ENCODE results near the gene CALB2.
A peak's percentile ranks its signal among the peaks of the same experiment; 100 is the strongest.

The CALB2 gene

GRCh38 chr16:71359431-71359830, 908 bp downstream of the CALB2 start:
- no peak overlapping the region for H3K4me3 ChIP-seq (ENCODE audit: low read depth, low read length)
- no peak for TF ChIP-seq CTCF (IDR thresholded peaks at IDR 0.05; ENCODE audit: borderline replicate concordance, insufficient read depth, low read depth, low read length)

GRCh38 chr16:71360378-71360777, 1.9 kb downstream of the CALB2 start:
- no peak overlapping the region for H3K4me3 ChIP-seq (ENCODE audit: low read depth, low read length)
- no peak for TF ChIP-seq CTCF (IDR thresholded peaks at IDR 0.05; ENCODE audit: borderline replicate concordance, insufficient read depth, low read depth, low read length)

GRCh38 chr16:71364133-71364681, 5.7 kb downstream of the CALB2 start:
- no peak overlapping the region for H3K4me3 ChIP-seq (ENCODE audit: low read depth, low read length)
- TF ChIP-seq CTCF (IDR thresholded peaks at IDR 0.05; ENCODE audit: borderline replicate concordance, insufficient read depth, low read depth, low read length) = no peak

- TF ChIP-seq CTCF (IDR thresholded peaks at IDR 0.05; ENCODE audit: borderline replicate concordance, insufficient read depth, low read depth, low read length) = no peak
- H3K4me3 ChIP-seq (ENCODE audit: low read depth, low read length) = no peak overlapping the region
Measured at GRCh38 chr16:71365021-71365420, 6.5 kb downstream of the CALB2 start.

GRCh38 chr16:71367241-71367976, 8.9 kb downstream of the CALB2 start:
- peak; percentile 79 for TF ChIP-seq CTCF (IDR thresholded peaks at IDR 0.05; ENCODE audit: borderline replicate concordance, insufficient read depth, low read depth, low read length)
- no peak overlapping the region for H3K4me3 ChIP-seq (ENCODE audit: low read depth, low read length)

- no peak for TF ChIP-seq CTCF (IDR thresholded peaks at IDR 0.05; ENCODE audit: borderline replicate concordance, insufficient read depth, low read depth, low read length)
- no peak overlapping the region for H3K4me3 ChIP-seq (ENCODE audit: low read depth, low read length)
Measured at GRCh38 chr16:71368958-71369357, 10.4 kb downstream of the CALB2 start.

- no peak for TF ChIP-seq CTCF (IDR thresholded peaks at IDR 0.05; ENCODE audit: borderline replicate concordance, insufficient read depth, low read depth, low read length)
- no peak overlapping the region for H3K4me3 ChIP-seq (ENCODE audit: low read depth, low read length)
Measured at GRCh38 chr16:71369494-71369893, 11.0 kb downstream of the CALB2 start.
